Endothelial cell of hepatic sinusoid (primary cell): ENCODE results near the gene TMEM204.

Experiments used
- in situ Hi-C: cut with HindIII; loops from 2 replicates; pipeline ENCODE4 v1.10.0; 2017; ENCODE audit warnings: low sequenced_read_pairs

Gene TMEM204

DNA sequence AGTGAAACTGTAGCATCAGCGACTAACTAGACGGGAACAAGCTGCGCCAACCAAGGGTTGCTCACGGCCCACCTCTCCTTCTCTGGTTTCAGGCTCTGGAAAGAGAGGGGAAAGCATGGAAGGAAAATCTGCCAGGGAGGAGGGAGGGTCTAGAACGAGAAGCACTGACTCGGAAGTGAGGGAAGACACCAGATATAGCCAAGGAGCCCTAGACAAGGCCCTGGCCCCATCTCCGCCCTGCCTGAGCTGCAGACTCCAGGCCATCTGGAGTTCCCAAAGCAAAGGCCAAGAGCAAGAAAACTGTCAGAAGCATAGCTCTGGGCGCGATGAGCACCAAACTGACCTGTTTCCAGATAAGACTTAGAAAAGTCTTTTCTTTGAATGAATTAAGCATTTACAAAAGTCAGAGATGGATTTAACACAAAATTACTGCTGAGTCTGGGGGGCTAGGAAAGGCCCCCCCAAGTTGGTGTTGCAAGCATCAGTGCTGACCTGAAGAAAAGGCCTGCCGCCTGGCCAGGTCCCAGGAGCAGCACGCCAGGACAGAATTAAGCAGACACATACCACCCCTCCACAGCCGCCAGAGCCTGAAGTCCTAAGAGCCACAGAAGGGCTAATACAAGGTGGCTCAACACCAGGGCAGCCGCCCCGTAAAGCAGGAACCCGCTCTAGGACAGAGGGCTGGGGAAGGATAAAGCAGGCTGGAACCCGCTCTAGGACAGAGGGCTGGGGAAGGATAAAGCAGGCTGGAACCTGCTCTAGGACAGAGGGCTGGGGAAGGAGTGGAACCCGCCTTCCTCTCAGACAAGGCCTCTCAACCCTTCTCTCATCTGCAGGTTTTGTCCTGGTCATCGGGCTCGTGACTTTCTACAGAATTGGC is 20.7 kb downstream of the TMEM204 start:
- in situ Hi-C loops = loop anchor here (25.0 kb wide), 1 partner anchor 167 kb away; no protein-coding TSS in a partner anchor

DNA sequence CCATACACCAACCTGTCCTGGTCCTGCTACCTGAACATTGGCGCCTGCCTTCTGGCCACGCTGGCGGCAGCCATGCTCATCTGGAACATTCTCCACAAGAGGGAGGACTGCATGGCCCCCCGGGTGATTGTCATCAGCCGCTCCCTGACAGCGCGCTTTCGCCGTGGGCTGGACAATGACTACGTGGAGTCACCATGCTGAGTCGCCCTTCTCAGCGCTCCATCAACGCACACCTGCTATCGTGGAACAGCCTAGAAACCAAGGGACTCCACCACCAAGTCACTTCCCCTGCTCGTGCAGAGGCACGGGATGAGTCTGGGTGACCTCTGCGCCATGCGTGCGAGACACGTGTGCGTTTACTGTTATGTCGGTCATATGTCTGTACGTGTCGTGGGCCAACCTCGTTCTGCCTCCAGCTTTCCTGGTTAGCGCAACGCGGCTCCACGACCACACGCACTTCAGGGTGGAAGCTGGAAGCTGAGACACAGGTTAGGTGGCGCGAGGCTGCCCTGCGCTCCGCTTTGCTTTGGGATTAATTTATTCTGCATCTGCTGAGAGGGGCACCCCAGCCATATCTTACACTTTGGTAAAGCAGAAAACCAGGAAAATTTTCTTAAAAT is 21.5 kb downstream of the TMEM204 start:
- in situ Hi-C loops = loop anchor here (25.0 kb wide), 1 partner anchor 168 kb away; no protein-coding TSS in a partner anchor

DNA sequence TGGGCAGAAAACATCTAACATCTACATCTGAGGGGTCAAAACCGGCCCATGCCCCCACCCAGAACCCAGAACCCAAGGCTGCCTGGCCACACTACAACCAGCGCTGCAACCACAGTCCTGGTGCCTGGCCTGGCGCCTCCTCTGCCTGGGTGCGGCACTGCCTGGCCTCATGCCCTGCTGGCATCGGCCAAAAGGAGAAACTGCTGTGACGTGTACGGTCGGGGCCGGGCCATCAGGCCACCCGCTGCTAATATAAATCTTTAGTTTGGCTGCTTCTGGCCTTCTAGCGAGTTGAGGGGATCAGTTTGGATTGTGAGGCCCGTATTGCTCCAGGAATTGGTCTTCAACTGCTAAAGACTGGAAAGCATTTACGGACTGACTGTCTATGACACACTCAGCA is 22.8 kb downstream of the TMEM204 start:
- in situ Hi-C loops = loop anchor here (25.0 kb wide), 1 partner anchor 169 kb away; no protein-coding TSS in a partner anchor

DNA sequence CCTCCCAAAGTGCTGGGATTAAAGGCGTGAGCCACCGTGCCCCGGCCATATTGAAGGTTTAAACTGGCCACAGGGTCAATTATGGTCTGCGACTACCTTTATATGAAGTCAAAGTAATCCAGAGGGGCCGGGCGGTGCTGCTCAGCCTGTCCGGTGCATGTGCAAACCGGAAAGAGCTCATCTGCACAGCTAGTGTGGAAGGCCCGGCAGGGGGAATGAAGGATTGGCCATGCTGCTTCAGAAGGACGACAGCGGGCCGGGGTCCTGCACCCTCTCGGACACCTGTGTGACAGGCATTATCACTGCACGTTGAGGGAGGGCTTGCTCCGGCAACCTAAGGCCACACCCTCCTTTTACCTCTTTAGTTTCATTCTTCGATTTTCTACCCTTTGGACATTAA is 23.6 kb downstream of the TMEM204 start:
- in situ Hi-C loops = loop anchor here (25.0 kb wide), 1 partner anchor 170 kb away; no protein-coding TSS in a partner anchor

DNA sequence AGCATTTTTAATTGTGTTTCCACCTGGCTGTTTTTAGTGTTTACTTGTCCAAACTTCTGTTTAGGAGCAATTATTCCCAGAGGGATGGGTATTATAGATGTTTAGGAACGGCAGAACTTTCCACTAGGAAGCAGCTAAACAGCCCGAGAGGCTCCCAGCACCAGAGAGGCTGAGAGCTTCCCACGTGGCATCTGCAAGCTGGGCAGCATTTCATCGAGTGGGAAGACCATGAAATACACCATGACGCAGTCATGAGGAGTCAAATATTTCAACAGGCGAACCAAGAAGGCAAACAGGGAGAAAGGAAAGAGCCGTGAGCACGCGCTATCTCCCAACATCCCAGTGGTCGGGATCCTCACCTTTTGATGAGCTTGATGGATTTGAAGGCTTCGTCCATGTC is 24.1 kb downstream of the TMEM204 start:
- in situ Hi-C loops = loop anchor here (25.0 kb wide), 1 partner anchor 170 kb away; no protein-coding TSS in a partner anchor

DNA sequence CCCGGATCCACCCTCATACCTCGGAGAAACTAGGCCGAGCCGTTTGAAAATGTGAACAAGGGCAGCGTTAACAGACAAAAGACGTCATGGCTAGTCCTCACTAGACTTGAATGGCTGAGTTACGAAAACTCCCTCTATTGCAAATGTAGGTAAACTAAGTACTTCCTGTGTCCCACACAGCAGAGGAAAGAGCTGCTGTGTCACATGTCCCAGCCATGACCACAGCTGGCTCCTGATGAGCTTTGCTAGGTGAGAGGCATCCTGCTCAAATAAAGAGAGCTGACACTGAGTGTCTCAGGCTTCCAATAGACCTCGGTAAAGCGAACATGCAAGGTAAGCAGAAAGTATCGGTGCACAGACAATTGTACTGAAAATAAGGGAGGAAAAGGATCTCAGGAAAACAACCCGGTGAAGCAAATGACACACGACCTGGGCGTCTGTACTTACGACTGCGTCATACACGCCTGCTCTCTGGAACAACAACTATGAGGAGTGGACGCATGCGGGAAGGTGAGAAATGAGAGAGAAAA is 26.0 kb downstream of the TMEM204 start:
- in situ Hi-C loops = loop anchor here (25.0 kb wide), 1 partner anchor 172 kb away; no protein-coding TSS in a partner anchor

DNA sequence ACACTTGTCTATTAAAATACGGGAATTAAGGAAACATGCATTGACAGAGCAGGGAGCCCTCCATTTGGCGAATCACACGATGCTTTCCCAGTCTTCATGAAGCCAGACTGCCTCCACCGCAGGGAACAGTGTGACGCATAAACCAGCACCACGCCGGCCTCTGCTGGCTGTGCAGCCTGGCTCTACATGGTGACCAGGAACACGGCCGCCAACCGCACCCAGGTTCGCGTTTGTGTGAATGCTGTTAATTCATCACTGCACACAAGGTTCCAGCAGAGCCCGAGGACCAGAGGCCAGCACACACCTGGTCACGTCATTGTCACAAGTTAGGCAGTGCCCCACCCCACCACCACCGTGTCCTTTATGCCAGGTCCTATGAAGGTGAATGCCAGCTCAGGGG is 26.7 kb downstream of the TMEM204 start:
- in situ Hi-C loops = loop anchor here (25.0 kb wide), 1 partner anchor 173 kb away; no protein-coding TSS in a partner anchor

DNA sequence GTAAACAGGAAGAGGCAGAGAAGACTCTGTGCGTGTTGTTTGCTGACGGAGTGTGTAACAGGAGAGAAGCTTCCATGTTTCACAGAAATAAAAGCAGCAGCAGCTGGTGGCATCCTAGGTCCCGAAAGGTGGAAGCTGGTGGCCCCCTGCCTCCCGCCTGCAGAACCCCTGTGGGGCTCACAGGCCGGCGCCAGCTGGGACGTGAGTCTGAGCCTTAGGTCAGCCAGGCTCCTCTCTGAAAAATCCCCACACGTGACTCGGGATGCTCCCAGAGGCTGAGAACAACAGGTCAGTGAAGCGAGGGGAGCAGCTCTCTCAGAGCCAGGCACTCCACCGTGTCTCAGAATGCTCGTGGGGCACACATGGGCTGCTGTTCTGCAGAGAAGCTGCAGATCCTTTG is 27.4 kb downstream of the TMEM204 start:
- in situ Hi-C loops = loop anchor here (25.0 kb wide), 1 partner anchor 174 kb away; no protein-coding TSS in a partner anchor

DNA sequence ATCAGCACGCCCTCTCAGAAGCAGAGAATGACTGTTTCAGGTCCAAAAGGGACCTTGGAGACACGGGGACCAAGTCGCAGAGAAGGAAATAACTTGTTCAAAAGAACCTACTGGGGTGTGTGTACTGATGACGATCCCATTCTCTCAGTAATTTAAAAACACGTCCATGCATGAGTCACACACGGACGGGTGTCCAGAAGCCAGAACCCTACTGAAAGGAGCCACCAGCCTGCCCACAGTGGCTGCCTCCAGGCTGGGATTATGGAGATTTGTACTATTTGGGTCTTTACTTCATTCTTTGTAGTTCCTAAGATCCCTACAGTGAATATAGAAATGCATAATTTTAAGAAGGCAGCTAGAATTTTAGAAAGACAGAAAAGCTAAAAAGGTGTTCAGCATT is 27.8 kb downstream of the TMEM204 start:
- in situ Hi-C loops = loop anchor here (25.0 kb wide), 1 partner anchor 174 kb away; no protein-coding TSS in a partner anchor

DNA sequence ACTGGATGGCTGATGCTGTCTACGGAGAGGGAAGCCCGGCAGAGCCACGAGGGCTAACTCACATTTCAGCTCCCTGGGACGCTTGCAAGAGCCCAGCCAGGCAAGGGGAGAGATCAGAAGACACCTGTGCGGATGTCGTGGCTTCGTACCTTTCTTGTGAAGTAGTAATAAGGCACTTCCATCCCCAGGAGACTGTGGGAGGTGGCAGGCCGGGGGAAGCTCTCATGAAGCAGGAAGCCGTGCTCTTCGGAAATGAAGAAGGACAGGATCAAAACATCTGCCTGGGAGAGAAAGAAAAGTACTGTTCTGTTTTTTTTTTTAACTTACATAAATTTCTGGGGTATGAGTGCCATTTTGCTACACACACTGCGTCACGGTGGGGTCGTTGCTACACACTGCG is 28.4 kb downstream of the TMEM204 start:
- in situ Hi-C loops = loop anchor here (25.0 kb wide), 1 partner anchor 175 kb away; no protein-coding TSS in a partner anchor

DNA sequence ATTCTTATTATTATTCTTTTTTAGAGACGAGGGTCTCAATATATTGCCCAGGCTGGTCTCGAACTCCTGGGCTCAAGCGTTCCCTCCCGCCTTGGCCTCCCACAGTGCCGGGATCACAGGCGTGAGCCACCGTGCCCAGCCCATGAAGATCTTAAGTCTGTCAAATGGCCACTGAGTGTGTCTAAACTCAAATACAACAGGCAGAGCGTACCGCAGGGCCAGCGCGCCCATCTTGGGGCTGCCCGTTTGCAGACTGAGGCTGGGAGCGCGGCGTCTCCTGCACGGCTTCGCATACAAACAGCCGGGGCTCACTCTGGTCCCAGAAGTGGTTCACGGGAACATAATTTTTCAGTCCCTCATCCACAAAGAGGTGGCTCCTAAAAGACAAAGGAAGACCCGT is 30.3 kb downstream of the TMEM204 start:
- in situ Hi-C loops = loop anchor here (25.0 kb wide), 1 partner anchor 176 kb away; no protein-coding TSS in a partner anchor

DNA sequence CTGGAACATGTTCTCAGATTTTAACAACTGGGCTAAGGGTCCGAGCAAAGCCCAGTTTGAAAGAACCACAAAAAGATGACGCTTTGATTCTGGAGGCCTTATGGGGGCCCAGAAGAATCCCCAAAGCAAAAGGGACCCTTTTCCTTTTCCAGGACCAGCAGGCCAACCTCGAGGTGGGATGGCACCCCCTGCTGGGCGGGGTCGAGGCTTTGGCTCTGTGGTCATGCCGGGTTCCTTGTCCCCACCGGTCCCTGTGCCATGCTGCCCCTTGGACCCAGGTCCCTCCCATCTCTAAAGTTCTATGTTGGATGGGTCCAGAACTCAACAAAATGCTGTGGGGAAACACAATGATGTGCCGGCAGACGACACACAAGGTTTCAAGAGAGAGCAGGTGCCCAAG is 30.9 kb downstream of the TMEM204 start:
- in situ Hi-C loops = loop anchor here (25.0 kb wide), 1 partner anchor 177 kb away; no protein-coding TSS in a partner anchor

DNA sequence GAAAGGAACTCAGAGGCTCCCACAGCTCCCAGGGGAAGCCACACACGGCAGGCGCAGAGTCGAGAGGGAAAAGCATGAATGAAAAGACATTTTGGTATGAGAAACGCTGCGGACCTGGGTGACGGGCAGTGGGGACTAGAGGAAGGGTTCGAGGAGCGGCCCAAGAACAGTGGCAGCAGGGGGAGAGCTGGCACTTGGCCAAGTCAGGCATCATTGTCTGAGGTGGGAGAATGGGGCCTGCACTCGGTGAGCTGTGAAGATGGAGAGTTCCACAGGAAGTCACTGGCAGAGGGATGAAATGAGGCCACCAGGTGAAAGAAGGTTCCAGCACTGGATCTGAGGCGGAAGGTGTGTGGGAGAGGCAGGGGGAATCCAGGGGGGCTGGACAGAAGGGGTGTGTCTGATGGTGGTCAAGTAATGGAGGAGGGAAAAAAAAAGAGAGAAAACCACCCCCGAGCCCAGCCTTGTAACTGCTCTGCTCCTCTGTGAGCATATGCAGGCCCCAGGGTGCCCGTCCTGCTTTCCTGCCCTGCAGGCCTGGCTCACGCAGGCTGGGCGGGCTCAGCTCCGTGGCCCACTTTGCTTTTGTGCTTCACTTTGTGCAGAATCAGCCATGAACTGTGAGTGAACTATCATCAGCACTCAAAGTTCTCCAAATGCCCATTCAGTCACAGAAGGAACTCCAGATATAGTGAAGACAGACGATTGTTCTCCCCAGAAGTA is 31.8 kb downstream of the TMEM204 start:
- in situ Hi-C loops = loop anchor here (25.0 kb wide), 1 partner anchor 178 kb away; no protein-coding TSS in a partner anchor

DNA sequence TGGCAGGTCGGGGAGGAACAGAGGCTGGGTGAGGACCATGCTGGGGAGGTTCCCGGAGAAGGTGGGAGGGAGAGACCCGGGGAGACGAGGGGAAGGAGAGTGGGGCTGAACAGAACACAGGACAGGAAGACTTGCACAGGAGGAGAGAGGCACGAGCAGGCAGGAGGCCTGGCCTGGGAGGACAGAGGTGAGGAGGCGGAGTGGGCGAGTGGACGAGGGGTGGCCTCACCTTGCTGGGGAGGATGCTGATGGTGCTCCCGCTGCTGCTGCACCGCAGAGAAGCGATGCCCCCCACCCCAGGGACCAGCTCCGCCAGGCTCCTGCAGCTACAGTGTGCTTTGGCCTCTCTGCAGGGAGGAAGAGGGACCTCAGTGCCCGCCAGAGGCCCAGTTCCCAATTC is 34.5 kb downstream of the TMEM204 start:
- in situ Hi-C loops = loop anchor here (25.0 kb wide), 1 partner anchor 181 kb away; no protein-coding TSS in a partner anchor

DNA sequence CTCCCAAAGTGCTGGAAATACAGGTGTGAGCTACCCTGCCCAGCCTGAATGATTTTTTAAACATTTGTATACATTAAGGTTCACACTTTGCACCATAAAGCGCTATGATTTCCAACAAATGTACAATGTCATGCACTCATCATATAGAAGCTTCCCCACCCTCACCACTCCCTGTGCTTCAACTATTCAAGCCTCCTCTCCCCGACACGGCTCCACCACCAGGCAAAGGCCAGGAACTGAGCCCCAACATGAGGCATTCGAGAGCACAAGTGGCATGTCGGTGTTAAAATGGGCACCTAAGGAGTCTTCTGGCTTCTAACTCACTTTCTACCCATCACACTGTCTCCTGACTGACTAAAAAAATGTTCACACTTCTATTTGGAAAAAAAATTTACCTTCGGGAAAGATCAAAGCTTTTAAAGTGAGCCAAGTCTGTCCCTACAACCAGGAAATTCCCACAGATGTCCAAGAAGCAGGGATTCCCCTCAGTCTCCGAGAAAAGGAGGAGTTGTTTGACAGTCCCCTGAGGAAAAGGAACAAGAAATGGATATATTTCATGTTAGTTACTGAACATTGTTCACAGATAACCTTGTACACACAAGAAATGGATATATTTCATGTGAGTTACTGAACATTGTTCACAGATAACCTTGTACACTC is 37.7 kb downstream of the TMEM204 start:
- in situ Hi-C loops = loop anchor here (25.0 kb wide), 1 partner anchor 184 kb away; no protein-coding TSS in a partner anchor

DNA sequence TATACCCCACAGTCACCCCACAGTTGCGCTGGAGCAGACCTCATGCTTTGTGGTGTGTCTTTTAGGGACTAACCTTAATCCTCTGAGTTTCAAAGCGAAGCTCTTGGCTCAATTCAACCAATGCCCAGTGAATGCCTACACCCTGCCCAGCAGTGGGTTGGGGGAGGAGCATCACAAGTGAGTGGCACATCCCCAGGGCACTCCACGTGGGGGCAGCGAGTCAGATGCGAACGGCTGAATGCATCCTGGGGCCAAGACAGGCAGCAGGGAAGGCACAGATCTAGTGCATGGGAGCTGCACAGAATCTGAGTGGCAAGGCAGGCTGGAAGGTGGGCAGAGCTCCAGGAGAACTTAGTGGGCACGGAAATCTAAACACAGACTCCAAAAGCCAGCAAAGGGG is 39.2 kb downstream of the TMEM204 start:
- in situ Hi-C loops = loop anchor here (25.0 kb wide), 1 partner anchor 185 kb away; no protein-coding TSS in a partner anchor

DNA sequence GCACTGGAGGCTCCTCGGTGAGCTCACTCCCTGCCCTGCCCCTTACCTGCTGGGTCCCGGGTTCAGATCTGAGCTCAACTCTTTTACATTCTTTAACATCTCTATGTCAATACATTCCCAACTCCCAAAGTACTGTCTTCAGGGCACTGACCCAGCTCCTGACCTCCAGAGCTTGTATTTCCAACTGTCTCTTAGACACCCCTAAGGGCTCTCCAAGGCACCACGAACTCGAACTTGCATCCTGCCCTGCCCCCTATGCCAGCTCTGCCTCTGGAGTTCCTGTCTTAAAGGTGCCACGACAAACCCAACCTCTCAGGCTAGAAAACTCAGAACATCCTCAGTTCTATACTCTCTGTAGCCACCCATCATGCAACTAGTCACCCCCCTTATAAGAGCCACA is 39.8 kb downstream of the TMEM204 start:
- in situ Hi-C loops = loop anchor here (25.0 kb wide), 1 partner anchor 186 kb away; no protein-coding TSS in a partner anchor

DNA sequence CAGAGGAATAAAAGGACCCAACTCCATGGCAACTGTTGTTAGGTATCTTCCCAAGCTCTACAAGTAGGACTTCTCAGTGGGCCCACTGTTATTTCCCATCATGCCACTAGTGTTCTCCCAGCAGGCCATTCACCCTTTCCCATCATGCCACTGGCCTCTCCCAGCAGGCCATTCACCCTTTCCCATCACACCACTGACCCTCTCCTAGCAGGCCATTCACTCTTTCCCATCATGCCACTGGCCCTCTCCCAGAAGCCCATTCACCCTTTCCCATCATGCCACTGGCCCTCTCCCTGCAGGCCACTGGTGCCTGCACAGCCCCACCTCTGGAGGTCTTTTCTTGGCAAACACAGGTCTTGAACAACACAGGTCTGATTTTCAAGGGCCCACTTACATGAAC is 42.1 kb downstream of the TMEM204 start:
- in situ Hi-C loops = no loop called here

DNA sequence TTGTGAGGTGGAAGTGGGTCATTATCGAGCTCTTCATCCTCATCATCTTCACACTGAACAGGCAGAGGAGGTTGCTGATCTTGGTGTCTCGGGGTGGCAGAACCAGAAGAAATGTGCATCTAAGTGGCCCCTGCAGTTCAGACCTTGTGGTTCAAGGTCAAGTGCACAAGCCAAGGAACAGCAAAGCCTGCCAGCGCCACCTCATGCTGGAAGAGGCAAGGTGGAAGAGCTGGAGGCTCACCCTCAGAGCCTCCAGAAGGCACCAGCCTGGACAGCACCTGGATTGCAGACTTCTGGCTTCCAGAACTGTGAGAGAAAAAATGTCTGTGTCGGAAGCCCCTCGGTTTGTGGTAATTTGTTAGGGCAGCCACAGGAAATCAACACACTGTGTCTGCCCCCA is 45.7 kb downstream of the TMEM204 start:
- in situ Hi-C loops = no loop called here

DNA sequence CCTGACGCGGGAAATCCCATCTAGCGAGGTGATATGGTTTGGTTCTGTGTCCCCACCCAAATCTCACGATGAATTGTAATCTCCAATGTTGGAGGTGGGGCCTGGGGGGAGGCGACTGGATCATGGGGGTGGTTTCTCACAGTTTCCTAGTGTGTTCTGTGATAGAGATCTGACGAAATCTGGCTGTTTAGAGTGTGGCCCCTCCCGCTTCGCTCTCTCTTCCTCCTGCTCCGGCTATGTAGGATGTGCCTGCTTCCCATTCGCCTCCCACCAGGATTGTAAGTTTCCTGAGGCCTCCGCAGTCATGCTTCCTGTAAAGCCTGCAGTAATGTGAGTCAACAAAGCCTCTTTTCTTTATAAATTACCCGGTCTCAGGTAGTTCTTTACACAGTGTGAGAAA is 46.8 kb downstream of the TMEM204 start:
- in situ Hi-C loops = no loop called here
